ENCODE results near the gene PSMD1. TPM values are rescaled to one million over a fixed set of nuclear protein-coding genes. Genes with fewer than 3 reads are reported as not detected.
"Not testable (repeated sequence)": the region's sequence is repeated elsewhere in the genome, so short reads cannot be mapped to it uniquely, and the experiment has no call there.

PSMD1 gene
- total and polyA plus RNA-seq, 8 donors = 13.4 to 35.6 (median 25.1) TPM

DNA sequence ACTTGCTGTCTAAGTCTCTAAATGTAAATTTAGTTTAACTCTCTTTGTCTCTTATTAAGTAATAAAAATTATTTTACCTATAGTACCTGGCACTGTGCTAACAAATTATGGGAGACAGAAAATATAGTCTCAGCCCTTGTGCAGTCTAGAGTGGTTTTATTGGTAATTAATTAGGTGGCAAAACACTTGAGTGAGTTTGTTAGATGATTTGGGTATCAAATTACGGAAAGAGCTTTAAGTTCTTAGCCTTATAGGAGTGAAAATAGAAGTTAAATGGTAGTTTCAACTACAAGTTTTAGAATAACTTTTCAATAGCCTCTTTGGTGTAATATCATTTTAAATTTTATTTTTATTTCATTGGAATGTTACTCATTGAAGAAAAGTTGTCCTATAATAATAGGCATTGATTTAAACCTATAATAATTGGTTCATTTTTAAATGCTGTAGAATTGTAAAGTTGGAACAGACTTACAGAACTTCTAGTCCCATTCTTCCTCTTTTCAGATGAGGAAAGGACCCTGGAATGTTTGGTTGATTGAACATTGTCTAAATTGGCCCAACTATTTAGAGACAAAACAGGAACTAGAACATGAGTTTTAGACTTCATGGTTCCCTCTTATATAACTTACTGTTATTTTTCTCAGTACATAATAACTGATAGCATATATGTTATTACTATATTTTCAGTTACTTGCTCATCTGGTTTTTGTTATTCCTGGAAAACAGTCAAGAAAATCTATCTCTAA, 78.4 kb downstream of the PSMD1 start:
- Histone ChIP-seq H3K36me3 (no peaks in the 10 kb centered on the region), H3K4me3 (no peak overlapping the region), H3K27ac (no peak overlapping the region), H3K9me3 (no peaks in the 10 kb centered on the region), H3K27me3 (no peaks in the 10 kb centered on the region), H3K4me1 (peaks cover 0 to 4% (median 0%) of the 10 kb centered on the region in 3 donors)
- FAIRE-seq = peak; percentile 82
- WGBS, 2 donors = 92 to 100% methylated on average over 1 of the region's 1 CpG
- DNase-seq = no peak
- TF ChIP-seq CTCF (IDR thresholded peaks at IDR 0.05) = no peak
- ATAC-seq = no peak
- intact Hi-C loops (cut with DNase I) = no loop called here

DNA sequence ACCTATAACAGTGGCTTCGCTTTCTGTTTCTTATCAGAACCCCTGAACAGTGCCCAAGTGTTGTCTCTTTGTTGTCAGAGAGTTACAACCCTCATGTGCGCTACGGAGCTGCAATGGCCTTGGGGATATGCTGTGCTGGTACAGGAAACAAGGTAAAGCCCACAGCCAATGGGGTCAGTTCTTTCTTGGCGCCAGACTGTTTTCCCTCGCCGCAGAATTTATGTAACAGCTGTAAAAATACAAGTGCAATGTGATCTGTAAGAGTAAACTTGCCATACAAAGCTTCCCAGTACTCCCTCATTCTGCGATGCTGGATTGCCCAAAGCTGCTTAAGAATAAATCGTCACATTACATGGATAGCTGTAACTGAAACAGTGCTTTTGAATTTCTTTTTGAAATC, 82.0 kb downstream of the PSMD1 start:
- H3K9me3 ChIP-seq = no peaks in the 10 kb centered on the region
- TF ChIP-seq CTCF (IDR thresholded peaks at IDR 0.05) = no peak
- DNase-seq = peak in 1 of 6 donors; percentile 13
- no peak for FAIRE-seq
- H3K27ac ChIP-seq = no peak overlapping the region
- no peaks in the 10 kb centered on the region for H3K36me3 ChIP-seq
- no peak overlapping the region for H3K4me3 ChIP-seq
- intact Hi-C loops (cut with DNase I) = no loop called here
- peak in 2 of 4 donors; percentile 11 to 48 for ATAC-seq
- no peaks in the 10 kb centered on the region for H3K27me3 ChIP-seq
- 73 to 81% methylated on average over 8 of the region's 8 CpGs for WGBS, 2 donors
- peaks cover 0 to 4% (median 0%) of the 10 kb centered on the region in 3 donors for H3K4me1 ChIP-seq

GRCh38 chr2:231139796-231140195, 83.1 kb downstream of the PSMD1 start:
- no peaks in the 10 kb centered on the region for H3K27me3 ChIP-seq
- no peak for ATAC-seq
- H3K36me3 ChIP-seq = no peaks in the 10 kb centered on the region
- no peak for FAIRE-seq
- no peak for TF ChIP-seq CTCF (IDR thresholded peaks at IDR 0.05)
- H3K4me3 ChIP-seq = no peak overlapping the region
- no peak for DNase-seq
- no peak overlapping the region for H3K27ac ChIP-seq
- no peaks in the 10 kb centered on the region for H3K9me3 ChIP-seq
- intact Hi-C loops (cut with DNase I) = no loop called here
- H3K4me1 ChIP-seq = peaks cover 0 to 4% (median 0%) of the 10 kb centered on the region in 3 donors

GRCh38 chr2:231140808-231141207, 84.1 kb downstream of the PSMD1 start:
- 98% methylated on average over 8 of the region's 8 CpGs for WGBS, 2 donors
- H3K27ac ChIP-seq; H3K9me3 ChIP-seq; H3K4me1 ChIP-seq; DNase-seq; ATAC-seq; intact Hi-C loops (cut with DNase I); H3K27me3 ChIP-seq; FAIRE-seq; H3K4me3 ChIP-seq; H3K36me3 ChIP-seq: not testable (repeated sequence)

DNA sequence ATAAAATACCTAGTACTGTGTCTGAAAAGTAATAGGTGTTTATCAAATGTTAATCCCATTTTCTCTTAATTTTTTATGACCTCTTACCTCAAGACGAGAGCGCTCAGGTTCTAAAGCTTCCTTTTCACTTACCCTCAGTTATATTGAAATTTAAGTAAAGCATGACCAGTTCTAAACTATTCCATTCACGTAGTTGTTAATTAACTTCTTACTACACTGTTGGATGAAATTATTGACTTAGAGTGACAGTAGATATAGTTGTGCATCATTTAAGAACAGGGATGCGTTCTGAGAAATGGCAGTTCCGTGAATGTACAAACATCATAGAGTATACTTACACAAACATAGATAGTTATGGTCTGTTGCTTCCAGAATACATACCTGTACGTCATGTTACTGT, 88.2 kb downstream of the PSMD1 start:
- FAIRE-seq = no peak
- H3K36me3 ChIP-seq = peaks cover 0 to 19% (median 0%) of the 10 kb centered on the region in 3 donors

More for the DNA sequence above, 88.2 kb downstream of the PSMD1 start:
- no peak overlapping the region for H3K27ac ChIP-seq
- TF ChIP-seq CTCF (IDR thresholded peaks at IDR 0.05) = no peak
- H3K4me3 ChIP-seq = no peak overlapping the region
- no peak for ATAC-seq
- H3K9me3 ChIP-seq = no peaks in the 10 kb centered on the region
- DNase-seq = no peak
- H3K4me1 ChIP-seq = no peaks in the 10 kb centered on the region
- 93 to 97% methylated on average over 6 of the region's 6 CpGs for WGBS, 2 donors
- intact Hi-C loops (cut with DNase I) = no loop called here
- H3K27me3 ChIP-seq = no peaks in the 10 kb centered on the region

All from pancreas (tissue), 10 donors.